HG02973 (cell line): ENCODE results near the gene MYBPC2.

Source experiments
- ATAC-seq: cut with Tn5 transposase; IDR thresholded peaks from one replicate; pipeline ENCODE4 v1.9.1; 2021; ENCODE audit warnings: moderate library complexity; ENCODE audit not compliant: unreplicated experiment

The MYBPC2 gene

GRCh38 chr19:50496189-50497021, 63.7 kb downstream of the MYBPC2 start:
- no peak for ATAC-seq

- ATAC-seq: no peak
Measured at GRCh38 chr19:50497022-50497405, 64.3 kb downstream of the MYBPC2 start.

GRCh38 chr19:50498219-50499056, 65.7 kb downstream of the MYBPC2 start:
- ATAC-seq: no peak

- ATAC-seq: no peak
Measured at GRCh38 chr19:50500060-50500752, 67.5 kb downstream of the MYBPC2 start.

- ATAC-seq: no peak
Measured at GRCh38 chr19:50500753-50501151, 68.1 kb downstream of the MYBPC2 start.

GRCh38 chr19:50501186-50501567, 68.5 kb downstream of the MYBPC2 start:
- no peak for ATAC-seq

GRCh38 chr19:50501568-50502475, 69.1 kb downstream of the MYBPC2 start:
- ATAC-seq: no peak

GRCh38 chr19:50505856-50506611, 73.3 kb downstream of the MYBPC2 start:
- no peak for ATAC-seq

- no peak for ATAC-seq
Measured at GRCh38 chr19:50506700-50507099, 74.0 kb downstream of the MYBPC2 start.

GRCh38 chr19:50507376-50507775, 74.7 kb downstream of the MYBPC2 start:
- ATAC-seq: no peak

- ATAC-seq: no peak
Measured at GRCh38 chr19:50508843-50509190, 76.1 kb downstream of the MYBPC2 start.

GRCh38 chr19:50509366-50509765, 76.7 kb downstream of the MYBPC2 start:
- no peak for ATAC-seq

GRCh38 chr19:50510121-50510670, 77.5 kb downstream of the MYBPC2 start:
- no peak for ATAC-seq

GRCh38 chr19:50510700-50511068, 78.0 kb downstream of the MYBPC2 start:
- ATAC-seq: no peak

- peak; percentile 80 for ATAC-seq
Measured at GRCh38 chr19:50511069-50511822, 78.6 kb downstream of the MYBPC2 start, which contains the start of gene JOSD2. JOSD2 (minus strand) TSS chr19:50511191; CDS start chr19:50510431, 760 bp downstream.

- no peak for ATAC-seq
Measured at GRCh38 chr19:50512112-50512998, 79.7 kb downstream of the MYBPC2 start.

- no peak for ATAC-seq
Measured at GRCh38 chr19:50512999-50513745, 80.5 kb downstream of the MYBPC2 start.
